ENCODE measurements around the gene DGKA.
A peak's percentile ranks its signal among the peaks of the same experiment; 100 is the strongest.
"Not testable (repeated sequence)": the region's sequence is repeated elsewhere in the genome, so short reads cannot be mapped to it uniquely, and the experiment has no call there.

Gene DGKA

DNA sequence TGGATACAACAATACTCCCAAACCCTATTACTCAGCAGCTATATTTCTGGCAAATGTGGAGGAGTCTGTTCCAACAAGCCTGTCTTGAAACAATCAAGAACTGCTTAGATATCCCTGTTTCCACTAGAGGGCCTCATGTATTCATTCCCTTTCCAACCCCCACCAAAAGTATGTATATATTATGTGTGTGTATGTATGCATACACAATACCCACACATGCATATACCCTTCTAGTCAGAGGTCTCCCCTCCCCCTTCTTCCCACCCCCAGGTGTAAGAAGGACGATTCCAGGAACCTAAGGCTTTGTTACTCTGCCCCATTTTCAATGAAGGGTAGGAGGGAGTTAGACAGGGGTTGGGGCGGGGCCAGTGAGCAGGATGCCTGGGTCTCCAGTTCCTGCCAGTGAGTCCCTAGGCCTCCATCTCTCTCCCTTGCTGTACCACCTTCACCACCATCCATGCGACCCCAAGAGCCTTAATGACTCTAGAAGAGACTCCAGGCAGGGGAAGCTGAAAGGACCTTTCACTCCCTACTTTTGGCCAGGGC lies at the start of gene DGKA:
DGKA (plus strand) TSS at position 392 of the 546 bp plus-strand sequence. CDS start 5,342 bp downstream, outside the sequence.
- peak; percentile 75 for DNase-seq

DNA sequence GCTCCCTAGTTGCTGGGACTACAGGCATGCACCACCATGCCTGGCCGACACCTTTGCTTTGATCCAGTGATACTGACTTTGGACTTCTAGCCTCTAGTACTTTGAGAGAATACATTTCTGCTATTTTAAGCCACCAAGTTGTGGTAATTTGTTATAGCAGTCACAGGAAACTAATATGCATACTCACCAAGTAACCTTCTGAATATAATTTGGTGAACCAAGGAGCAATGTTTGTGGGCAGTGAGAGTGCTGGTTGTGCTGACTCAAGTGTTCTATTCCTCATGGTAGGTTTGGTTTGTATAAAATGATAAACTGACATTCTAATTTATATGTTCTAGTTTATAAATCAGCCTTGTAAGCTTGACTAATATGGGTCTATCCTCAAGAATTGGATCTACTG lies 45.8 kb upstream of the DGKA start:
- no peak for DNase-seq

DNA sequence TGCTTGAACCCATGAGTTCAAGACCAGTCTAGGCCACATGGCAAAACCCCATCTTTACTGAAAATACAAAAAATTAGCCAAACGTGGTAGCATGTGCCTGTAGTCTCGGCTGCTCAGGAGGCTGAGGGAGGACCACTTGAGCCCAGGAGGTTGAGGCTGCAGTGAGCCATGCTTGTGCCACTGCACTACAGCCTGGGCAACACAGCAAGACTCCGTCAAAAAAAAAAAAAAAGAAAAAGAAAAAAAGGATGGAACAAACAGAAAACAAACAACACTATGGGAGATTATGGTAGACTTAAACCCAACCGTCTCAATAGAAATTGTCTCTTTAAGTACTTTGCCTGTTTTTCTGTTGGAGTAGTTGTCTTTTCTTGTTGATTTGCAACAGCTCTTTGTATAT lies 39.7 kb upstream of the DGKA start:
- DNase-seq = no peak

DNA sequence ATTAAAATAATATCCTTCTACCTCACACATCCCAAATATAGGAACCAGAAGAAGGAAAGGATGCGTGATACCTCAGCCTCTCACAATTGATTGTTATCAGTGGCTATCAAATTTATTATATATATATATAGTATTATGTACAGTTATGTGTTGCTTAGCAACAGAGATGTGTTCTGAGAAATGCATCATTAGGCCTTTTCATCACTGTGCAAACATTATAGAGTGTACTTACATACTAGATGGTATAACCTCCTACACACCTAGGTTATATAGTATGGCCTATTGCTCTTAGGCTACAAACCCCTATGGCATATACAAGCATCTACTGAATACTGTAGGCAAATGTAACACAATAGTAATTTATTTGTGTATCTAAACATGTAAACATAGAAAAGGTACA lies 37.2 kb upstream of the DGKA start:
- DNase-seq = no peak

DNA sequence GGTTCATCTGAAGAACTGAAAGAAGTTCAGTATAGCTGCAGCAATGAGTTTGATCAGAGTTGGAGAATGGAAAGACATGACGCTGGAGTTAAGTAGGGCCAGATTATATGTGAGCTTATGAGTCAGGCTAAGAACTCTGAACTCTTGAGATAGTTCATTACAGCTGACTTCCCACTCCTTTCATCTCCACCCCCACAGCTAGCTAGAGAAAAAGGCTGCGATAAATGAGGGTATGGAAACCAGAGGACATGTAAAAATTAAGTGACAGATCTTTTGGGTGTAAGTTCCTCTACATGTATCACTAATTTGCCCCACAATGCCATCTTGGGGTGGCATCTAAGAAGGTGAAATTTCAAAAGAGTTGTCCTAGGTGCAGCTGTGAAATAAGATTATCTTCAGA lies 31.9 kb upstream of the DGKA start:
- DNase-seq = no peak

DNA sequence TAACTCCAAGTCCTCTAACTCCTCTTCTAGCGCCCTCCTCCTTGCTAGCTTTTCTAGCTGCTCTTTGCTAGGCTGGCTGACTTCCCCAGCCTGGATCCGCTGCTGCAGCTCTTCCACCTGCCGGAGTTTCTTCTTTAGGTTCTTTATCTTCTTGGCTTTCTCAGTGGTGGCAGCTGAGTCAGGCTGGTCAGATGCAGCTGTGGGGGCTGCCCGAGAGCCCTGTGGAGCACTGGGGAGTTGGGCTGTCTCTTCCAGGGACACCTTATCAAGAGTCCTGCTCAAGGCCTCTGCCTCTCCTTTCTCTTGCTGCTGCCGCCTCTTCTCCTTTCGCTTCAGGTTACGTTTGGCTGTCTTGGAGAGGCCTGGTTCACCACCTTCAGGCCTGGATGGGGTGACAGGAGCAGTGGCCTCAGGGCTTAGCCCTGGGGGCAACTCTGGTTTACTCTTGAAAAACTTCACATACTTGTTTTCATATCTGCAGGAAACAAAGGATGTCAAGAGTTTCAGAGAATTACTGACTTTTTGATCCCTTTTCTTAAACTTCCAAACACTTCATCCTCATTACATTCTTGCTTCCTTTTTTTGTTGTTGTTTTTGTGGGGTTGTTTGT lies 29.0 kb upstream of the DGKA start:
- no peak for DNase-seq

DNA sequence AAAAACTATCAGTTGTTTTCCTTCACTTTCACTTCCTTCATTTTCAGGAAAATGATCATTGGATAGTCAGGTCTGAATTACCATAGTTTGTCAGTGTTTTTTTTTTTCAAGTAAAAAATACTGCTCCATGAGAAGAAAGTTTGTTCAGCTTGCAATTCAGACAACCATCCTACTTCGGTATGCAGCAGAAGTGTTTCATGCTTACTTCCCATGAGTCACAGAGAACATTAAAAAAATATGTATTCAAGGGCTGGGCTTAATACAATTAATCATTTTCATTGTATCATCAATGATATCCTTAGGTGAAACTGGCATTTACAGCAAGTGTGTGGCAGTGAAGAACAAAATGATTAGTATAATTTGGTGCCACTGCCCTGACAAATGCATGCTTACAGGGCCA lies 24.9 kb upstream of the DGKA start:
- DNase-seq = no peak

DNA sequence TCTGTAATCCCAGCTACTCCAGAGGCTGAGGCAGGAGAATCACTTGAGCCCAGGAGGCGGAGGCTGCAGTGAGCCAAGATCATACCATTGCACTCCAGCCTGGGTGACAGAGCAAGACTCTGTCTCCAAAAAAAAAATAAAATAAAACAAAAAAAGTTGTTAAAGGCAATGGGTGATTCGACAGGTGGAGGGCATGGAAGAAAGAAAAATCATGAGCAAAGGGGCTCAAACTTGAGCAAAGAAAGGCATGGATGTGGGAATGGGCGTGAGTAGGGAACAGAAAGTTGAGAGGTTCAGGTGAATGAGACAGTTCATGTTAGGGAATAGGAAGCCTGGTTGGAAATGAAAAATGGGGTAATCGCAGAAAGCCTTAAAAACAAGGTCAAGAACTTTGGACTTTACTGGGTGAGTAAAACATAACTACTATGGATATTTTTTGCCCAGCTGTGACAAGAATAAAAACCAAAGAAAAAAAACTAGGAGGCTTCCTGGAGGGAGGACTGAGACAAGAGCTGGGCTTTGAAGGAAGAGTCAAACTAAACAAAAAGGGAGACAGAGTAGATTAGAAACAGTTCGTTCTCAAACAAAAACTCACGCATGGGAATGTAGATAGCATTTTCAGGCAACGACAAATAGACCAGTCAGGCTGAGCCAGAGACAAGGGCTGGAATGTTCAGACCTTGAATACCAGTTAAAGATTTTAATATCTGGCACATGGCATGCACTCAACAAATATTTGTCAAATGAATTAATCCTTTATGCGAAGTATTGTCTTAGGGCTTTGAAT lies 22.0 kb upstream of the DGKA start:
- no peak for DNase-seq

DNA sequence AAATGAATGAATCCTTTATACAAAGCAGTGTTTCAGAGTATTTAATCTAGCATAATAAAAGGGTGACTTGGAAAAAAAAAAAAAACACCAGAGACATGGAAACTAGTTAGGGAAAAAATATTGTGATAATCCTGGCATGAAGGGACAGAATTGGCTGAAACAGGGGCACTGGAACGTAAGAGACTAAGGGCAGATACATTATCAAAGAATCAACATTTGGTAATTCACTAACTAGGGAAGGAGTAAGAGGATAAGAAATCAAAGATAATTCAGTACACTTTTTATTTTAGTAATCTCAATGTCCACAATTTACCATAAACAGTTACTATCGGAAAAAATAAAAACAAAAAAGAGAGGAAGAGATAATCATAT lies 21.5 kb upstream of the DGKA start:
- DNase-seq = no peak

DNA sequence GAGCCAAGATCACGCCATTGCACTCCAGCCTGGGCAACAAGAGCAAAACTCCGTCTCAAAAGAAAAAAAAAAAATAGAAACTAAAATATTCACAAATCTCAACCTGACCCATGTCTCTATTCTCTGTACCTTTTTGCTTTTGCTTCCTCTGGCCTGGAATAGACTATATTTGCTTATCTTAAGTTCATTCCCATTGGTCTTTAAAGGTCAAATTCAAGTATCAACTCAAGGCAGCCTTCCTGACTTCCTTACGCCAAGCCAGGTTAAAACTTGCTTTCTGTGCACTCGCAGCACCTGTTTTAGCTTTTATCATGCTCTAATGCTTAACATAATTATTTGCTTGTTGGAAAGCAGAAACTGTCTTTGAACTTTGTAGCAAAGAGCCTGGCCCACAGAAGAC lies 18.1 kb upstream of the DGKA start:
- DNase-seq = no peak

DNA sequence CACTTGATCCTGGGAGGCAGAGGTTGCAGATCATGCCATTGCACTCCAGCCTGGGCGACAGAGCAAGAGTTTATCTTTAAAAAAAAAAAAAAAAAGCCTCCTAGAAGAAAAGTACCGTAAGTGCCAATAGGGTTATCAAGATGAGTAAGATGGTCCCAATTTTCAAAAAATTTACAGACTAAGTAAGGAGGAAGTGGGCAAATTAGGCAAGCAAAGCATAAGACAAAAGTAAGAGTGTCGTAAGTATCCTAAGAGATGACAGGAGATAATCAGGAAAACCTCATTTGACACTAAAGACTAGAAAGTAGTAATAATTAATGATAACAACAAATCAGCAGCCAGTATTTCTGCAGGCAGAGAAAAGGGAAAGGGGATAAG lies 15.5 kb upstream of the DGKA start:
- no peak for DNase-seq

DNA sequence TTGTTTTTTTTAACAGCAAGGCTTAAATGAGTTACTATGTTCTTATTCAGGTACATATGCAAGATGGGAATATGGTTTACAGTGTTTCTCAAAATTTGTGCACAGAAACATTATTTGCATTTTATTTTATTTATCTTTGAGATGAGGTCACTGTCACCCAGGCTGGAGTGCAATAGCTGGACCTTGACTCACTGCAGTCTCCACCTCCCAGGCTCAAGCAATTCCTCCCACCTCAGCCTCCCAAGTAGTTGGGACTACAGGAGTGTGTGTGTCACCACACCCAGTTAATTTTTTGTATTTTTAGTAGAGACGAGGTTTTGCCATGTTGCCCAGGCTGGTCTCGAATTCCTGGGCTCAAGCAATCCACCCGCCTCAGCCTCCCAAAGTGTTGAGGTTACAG lies 11.9 kb upstream of the DGKA start:
- DNase-seq = not testable (repeated sequence)

DNA sequence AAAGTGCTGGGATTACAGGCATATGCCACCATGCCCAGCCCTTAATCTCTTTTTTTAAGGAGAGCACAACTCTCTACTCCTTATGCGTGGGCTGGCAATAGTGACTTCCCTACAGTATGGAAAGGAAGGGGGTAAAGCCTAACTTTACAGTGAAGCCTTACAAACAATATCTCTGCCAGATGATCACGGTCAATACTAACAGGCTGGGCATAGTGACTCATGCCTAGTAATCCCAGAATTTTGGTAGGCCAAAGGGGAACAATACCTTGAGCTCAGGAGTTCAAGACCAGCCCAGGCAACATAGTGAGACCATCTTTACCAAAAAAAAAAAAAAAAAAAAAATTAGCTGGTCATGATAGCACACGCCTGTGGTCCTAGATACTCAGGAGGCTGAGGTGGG lies 8.8 kb upstream of the DGKA start:
- no peak for DNase-seq

DNA sequence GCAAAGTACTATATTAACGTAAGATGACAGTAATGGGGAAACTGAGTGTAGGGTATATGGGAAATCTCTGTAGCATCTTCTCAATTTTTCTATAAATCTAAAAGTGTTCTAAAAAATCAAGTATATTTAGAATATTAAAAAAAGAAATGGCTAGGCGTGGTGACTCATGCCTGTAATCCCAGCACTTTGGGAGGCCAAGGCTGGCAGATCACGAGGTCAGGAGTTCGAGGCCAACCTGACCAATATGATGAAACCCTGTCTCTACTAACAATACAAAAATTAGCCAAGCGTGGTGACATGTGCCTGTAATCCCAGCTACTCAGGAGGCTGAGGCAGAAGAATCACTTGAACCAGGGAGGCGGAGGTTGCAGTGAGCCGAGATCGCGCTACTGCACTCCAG lies 7.3 kb upstream of the DGKA start:
- DNase-seq = not testable (repeated sequence)

DNA sequence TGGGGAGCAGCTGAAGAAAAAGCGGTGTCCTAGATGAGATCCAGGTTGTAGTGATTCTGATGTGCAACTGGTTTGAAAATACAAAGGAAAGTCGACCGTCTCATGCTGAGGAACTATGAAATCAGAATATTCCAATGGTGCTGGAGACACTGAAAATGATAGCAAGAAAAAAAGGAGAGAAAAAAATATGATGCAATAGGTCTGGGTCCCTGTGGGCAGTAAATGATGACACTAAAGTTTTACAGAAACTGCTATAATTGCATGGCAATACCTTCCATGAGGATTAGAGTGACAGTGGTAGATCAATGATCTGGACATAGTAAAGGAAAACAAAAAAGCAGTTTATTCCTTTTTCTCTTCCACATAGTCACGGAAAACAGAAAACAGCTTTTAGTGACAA lies 5.6 kb upstream of the DGKA start:
- DNase-seq = no peak

DNA sequence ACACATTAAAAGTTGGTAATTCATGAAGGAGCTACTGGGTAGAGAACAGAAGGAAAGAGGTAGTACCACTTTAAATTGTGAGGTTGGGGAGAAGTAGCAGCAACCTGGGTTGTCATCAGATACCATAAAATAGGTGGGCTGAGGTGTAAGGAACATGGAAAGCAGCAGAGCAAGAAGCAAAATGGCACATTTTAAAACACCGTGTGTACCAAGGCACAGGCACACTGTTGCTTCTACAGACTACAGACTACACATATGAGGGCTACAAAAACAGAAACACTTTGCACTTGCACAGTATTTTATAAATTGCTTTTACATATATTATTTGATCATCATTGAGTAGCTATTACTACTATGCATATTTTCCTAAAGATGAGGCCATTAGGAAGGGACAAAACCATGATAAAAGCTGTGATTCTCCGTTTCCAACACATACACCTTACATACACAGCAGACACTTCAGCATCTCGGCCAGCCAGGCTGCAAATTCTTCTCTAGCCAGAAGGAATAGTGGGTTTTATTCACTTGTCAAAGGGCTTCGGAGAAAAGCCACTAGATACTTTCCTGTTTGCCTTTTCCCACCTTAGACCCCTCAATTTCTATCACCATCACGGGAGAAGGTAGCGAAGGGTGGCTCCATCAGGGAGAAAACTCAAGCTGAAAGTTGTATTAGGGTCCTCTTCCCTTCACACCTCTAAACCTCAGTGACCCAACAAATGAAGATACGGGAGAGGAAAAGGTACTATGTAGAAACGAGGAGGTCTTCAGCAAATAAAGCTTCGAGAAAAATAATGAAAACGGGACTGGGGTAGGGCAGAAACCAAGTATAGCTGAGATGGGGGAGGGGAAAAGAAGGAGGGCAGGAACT lies 4.9 kb upstream of the DGKA start:
- DNase-seq = no peak

DNA sequence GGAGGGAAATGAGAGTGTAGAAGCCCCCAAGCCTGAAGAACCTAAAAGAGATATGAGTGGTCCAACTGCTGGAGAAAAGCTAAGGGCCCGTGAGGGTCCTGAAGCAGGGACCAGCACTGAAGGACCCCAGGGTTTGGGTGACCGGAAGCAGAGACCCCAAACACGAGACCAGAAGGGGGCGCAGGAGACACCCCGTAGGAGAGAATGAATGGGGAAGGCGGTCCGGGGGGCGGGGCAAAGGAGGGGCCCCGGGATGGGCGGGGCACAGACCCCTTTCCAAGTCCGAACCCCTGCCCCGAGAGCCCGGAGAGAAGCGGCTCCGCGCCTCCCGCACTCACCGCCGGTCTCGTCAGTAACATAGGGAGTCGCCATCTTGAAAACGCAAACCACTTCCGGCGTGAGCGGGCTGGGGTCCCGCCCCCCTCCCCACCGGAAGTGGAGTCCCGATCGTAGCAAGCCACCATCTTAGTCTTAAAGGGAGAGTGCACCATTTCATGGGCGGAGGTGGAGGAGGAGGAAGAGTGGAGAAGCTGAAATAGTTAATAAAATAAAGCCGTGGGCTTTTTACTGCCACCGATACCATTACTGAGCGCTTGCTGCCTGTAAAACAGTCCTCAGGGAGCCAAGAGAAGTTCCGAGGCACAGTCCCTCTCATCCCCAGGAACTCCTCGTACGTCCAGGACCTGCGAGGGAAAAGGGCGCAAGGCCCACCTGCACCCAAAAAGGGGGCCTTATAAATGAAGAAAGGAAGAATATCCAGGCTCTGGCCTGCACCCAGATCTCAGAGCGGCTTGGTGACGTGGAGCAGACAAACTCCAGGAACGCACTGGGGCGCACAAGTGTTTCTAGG lies 4.0 kb upstream of the DGKA start:
- peak; percentile 91 for DNase-seq

DNA sequence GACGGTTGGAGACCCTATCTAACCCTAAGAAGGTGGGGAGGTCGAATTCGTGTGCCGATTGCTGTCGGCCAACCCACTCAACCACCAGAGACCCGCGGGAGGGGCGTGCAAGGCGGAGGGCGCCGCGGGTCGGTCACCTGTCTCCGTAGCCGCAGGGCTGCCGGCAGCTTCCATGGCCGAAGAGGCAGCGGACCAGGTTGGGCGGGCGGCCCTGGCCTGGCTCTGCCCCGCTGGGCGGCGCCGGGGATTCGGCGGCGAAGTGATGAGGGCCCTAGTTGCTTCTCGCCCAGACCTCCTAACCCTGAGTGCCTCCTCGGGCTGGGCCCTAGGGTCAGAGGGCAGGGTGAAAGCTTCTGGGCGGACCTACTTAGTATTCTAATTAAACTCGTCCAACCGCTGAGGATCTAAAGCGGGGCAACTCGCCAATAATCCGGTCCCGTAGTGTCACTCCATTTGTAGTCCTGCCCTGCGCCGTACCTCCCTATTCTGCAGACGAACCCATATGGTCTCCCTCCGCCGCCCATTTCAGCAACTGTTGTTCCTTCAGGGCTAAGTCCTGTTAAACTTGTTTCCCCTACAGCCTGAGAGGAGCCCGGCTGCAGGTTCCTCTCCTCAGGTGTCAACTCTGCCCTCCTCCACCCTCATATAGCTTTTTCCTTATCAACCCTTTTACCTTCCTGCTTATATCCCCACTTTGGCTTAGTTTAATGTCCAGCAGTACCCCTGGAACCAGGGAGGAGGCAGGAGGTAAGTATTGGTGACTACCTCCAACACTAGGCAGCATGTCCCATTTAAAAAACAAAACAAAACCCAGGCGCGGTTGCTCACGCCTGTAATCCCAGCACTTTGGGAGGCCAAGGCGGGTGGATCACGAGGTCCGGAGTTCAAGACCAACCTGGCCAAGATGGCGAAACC lies 3.1 kb upstream of the DGKA start, which contains the start of gene PYM1:
PYM1 (minus strand) TSS at position 307 of the 915 bp plus-strand sequence; CDS start at position 174, 133 bp downstream.
- peak; percentile 74 for DNase-seq

DNA sequence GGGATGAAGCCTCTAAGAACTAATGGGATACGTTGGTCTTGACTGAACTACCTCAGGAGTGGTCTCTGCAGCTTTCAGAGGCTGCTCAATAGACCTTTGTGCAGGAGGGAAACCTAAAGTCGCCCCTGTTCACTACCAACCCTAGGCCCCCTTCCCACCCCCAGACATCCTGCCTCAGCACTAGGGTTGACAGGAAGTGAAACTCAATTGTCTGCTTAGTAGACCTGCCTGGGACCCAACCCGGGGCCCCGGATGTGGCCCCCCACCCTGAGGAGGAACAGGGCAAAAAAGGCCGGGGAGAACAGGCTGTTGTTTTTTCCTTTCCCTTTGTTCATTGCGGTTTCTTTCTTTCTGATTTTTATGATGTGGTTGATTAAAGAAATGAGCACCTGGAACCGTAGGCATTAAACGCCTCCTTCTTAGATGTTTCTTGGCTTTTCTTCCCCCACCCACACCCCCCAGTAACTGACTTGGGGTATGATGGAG lies 1.6 kb upstream of the DGKA start:
- peak; percentile 89 for DNase-seq

DNA sequence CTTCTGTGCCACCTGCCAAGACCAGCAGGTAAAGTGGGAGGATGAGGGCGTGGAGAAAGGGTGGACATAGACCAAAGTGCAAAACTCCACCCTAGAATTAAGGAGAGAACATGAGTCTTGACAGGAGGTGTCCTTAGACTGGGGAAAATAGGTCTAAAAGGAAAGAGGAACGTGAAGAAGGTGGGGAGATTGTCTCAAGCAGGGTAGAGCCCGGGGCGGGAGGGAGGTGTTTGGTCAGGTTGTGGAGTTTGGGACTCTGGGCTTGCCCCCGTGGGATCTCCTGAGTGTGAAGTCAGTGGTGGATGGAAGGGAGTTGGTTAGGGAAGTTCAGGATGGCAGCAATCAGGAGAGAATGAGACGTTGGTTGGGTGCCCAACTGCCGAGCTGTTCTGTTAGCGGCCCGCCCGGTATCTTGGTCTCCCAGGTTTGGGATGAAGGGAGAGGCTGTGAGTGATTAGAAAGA lies 386 bp downstream of the DGKA start:
- DNase-seq = no peak
